ENCODE results near the gene TNN. TPM values are rescaled to one million over a fixed set of nuclear protein-coding genes. Genes with fewer than 3 reads are reported as not detected.
A peak's percentile ranks its signal among the peaks of the same experiment; 100 is the strongest.

The TNN gene
- total and polyA plus RNA-seq, 11 donors = 0.03 to 0.59 (median 0.12) TPM; not detected in 3

GRCh38 chr1:175167861-175168260 is 100.2 kb downstream of the TNN start:
- DNase-seq (no peak), ATAC-seq (no peak)
- Histone ChIP-seq H3K4me3 (no peak overlapping the region), H3K4me1 (peaks cover 0 to 15% (median 6%) of the 10 kb centered on the region in 12 donors), H3K36me3 (peaks cover 0 to 72% (median 43%) of the 10 kb centered on the region in 9 donors), H3K27ac (no peak overlapping the region), H3K9me3 (no peaks in the 10 kb centered on the region), H3K27me3 (no peaks in the 10 kb centered on the region)
- 88 to 95% (median 94%) methylated on average over 2 of the region's 2 CpGs for WGBS, 4 donors
- TF ChIP-seq POLR2A (IDR thresholded peaks at IDR 0.05) = no peak
- TF ChIP-seq, protein P1, sequence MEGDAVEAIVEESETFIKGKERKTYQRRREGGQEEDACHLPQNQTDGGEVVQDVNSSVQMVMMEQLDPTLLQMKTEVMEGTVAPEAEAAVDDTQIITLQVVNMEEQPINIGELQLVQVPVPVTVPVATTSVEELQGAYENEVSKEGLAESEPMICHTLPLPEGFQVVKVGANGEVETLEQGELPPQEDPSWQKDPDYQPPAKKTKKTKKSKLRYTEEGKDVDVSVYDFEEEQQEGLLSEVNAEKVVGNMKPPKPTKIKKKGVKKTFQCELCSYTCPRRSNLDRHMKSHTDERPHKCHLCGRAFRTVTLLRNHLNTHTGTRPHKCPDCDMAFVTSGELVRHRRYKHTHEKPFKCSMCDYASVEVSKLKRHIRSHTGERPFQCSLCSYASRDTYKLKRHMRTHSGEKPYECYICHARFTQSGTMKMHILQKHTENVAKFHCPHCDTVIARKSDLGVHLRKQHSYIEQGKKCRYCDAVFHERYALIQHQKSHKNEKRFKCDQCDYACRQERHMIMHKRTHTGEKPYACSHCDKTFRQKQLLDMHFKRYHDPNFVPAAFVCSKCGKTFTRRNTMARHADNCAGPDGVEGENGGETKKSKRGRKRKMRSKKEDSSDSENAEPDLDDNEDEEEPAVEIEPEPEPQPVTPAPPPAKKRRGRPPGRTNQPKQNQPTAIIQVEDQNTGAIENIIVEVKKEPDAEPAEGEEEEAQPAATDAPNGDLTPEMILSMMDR (IDR thresholded peaks at IDR 0.05) = no peak
- intact Hi-C loops (cut with DNase I) = no loop called here

DNA sequence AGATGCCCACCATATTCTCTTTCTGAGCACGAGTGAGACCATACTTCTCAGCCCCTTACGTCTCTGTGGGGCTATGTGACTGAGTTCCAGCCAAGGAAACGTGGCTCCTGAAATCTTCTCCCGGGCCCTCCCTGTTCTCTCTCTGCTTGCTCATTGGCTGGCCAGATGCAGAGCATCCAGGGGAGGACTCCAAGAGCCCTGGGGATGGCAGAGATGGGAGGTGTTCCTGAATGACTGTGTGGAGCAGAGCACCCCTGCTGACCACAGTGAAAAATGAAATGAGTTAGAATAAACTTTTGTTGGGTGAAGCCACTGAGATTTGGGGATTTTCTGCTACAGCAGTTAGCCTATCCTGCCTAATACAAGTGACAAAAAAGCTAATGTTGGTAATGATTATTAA is 101.1 kb downstream of the TNN start:
- peak overlapping the region in 1 of 12 donors; percentile 6 for H3K27ac ChIP-seq
- DNase-seq = no peak
- 91 to 94% (median 92%) methylated on average over 4 of the region's 4 CpGs for WGBS, 4 donors
- H3K4me1 ChIP-seq = peaks cover 0 to 15% (median 6%) of the 10 kb centered on the region in 12 donors
- peaks cover 0 to 70% (median 46%) of the 10 kb centered on the region in 9 donors for H3K36me3 ChIP-seq
- no peaks in the 10 kb centered on the region for H3K9me3 ChIP-seq
- H3K27me3 ChIP-seq = no peaks in the 10 kb centered on the region
- no peak for ATAC-seq
- TF ChIP-seq, protein P1 (IDR thresholded peaks at IDR 0.05) = no peak
- no peak for TF ChIP-seq POLR2A (IDR thresholded peaks at IDR 0.05)
- no peak overlapping the region for H3K4me3 ChIP-seq
- intact Hi-C loops (cut with DNase I) = no loop called here

GRCh38 chr1:175169286-175170018 is 101.8 kb downstream of the TNN start:
- Histone ChIP-seq H3K27ac (peak overlapping the region in 1 of 12 donors; percentile 6), H3K4me1 (peaks cover 0 to 19% (median 10%) of the 10 kb centered on the region in 12 donors), H3K36me3 (peaks cover 0 to 64% (median 42%) of the 10 kb centered on the region in 9 donors), H3K27me3 (no peaks in the 10 kb centered on the region), H3K9me3 (no peaks in the 10 kb centered on the region), H3K4me3 (no peak overlapping the region)
- intact Hi-C loops (cut with DNase I) = no loop called here
- DNase-seq (no peak), ATAC-seq (peak in 1 of 4 donors; percentile 46)
- TF ChIP-seq POLR2A (IDR thresholded peaks at IDR 0.05) = no peak
- TF ChIP-seq, protein P1 (IDR thresholded peaks at IDR 0.05) = no peak
- 77 to 82% (median 79%) methylated on average over 6 of the region's 6 CpGs for WGBS, 4 donors

GRCh38 chr1:175171036-175171913 is 103.6 kb downstream of the TNN start:
- intact Hi-C loops (cut with DNase I) = no loop called here
- Histone ChIP-seq H3K36me3 (peaks cover 0 to 57% (median 38%) of the 10 kb centered on the region in 9 donors), H3K4me1 (peaks cover 0 to 25% (median 12%) of the 10 kb centered on the region in 12 donors), H3K27me3 (no peaks in the 10 kb centered on the region), H3K4me3 (no peak overlapping the region), H3K27ac (no peak overlapping the region), H3K9me3 (no peaks in the 10 kb centered on the region)
- ATAC-seq = no peak
- 85 to 87% (median 86%) methylated on average over 9 of the region's 9 CpGs for WGBS, 4 donors
- TF ChIP-seq, protein P1 (IDR thresholded peaks at IDR 0.05) = no peak
- no peak for TF ChIP-seq POLR2A (IDR thresholded peaks at IDR 0.05)
- DNase-seq = no peak

Measured in heart left ventricle (tissue), 16 donors.